Natural killer cell (primary cell): ENCODE data around the gene SDC1. TPM values are rescaled to one million over a fixed set of nuclear protein-coding genes. Genes with fewer than 3 reads are reported as not detected.

ENCODE experiments used
- ATAC-seq, 3 donors: fragments of 150-1000 bp in 2 of 3; fragments of 200-7000 bp in 1 of 3; cut with Tn5 transposase; 1 replicate in 1 of 3; 2 replicates in 2 of 3; pipeline ENCODE4 v1.10.0; 2021; ENCODE audit warnings: mild to moderate bottlenecking in 2 of 3, moderate library complexity in 2 of 3
- DNase-seq, 2 donors: peaks; one replicate each; pipeline versions ENCODE4 v3.0.0 to v3.0.0-alpha.2; 2013 to 2021; ENCODE audit warnings: mixed read lengths in 1 of 2
- H3K27ac ChIP-seq: one replicate; pipeline ENCODE4 v1.5.1; 2013; ENCODE audit warnings: mild to moderate bottlenecking, low read length
- H3K27me3 ChIP-seq: one replicate; pipeline ENCODE4 v1.6.1; 2013; ENCODE audit warnings: low read length; ENCODE audit not compliant: control insufficient read depth, insufficient read depth
- H3K36me3 ChIP-seq: one replicate; pipeline ENCODE4 v1.6.1; 2013; ENCODE audit warnings: low read length; ENCODE audit not compliant: control insufficient read depth, insufficient read depth
- H3K4me1 ChIP-seq: one replicate; pipeline ENCODE4 v1.6.1; 2013; ENCODE audit warnings: low read length; ENCODE audit not compliant: control insufficient read depth, insufficient read depth
- H3K4me3 ChIP-seq: one replicate; pipeline ENCODE4 v1.5.1; 2013; ENCODE audit warnings: low read length
- H3K9me3 ChIP-seq: one replicate; pipeline ENCODE4 v1.6.1; 2013; ENCODE audit warnings: low read length; ENCODE audit not compliant: control insufficient read depth, insufficient read depth
- H3K27ac Mint-ChIP-seq, 2 donors: one replicate each; pipeline ENCODE4 v1.8.0; 2022; ENCODE audit warnings: mild to moderate bottlenecking in 2 of 2, mixed read lengths in 2 of 2, moderate library complexity in 1 of 2
- H3K27me3 Mint-ChIP-seq, 2 donors: one replicate each; pipeline ENCODE4 v1.8.0; 2022; ENCODE audit warnings: low read depth in 2 of 2, mixed read lengths in 2 of 2
- H3K36me3 Mint-ChIP-seq: one replicate; pipeline ENCODE4 v1.8.0; 2022; ENCODE audit warnings: mixed read lengths
- H3K4me1 Mint-ChIP-seq, 2 donors: one replicate each; pipeline ENCODE4 v1.8.0; 2022; ENCODE audit warnings: mixed read lengths in 2 of 2
- H3K4me3 Mint-ChIP-seq: one replicate; pipeline ENCODE4 v1.8.0; 2022; ENCODE audit warnings: mild to moderate bottlenecking, moderate library complexity, mixed read lengths
- H3K9me3 Mint-ChIP-seq, 2 donors: one replicate each; pipeline ENCODE4 v1.8.0; 2022; ENCODE audit warnings: mixed read lengths in 2 of 2
- WGBS: methylation state at CpG from one replicate; pipeline ENCODE4 v1.1.7; 2013; ENCODE audit warnings: missing lambda C conversion rate; ENCODE audit not compliant: insufficient coverage; 5-methylcytosine and 5-hydroxymethylcytosine counted together
- intact Hi-C: fragments of 100-400 bp; cut with micrococcal nuclease; formaldehyde crosslinking; loops from one replicate; pipeline ENCODE4 v1.14.2; 2022
- total RNA-seq, 4 donors: library from RNA; stranded (reverse); fragments of 120-200 nt in 1 of 4; gene quantifications; one replicate each; pipeline versions ENCODE4 v1.2.3 to v1.2.4, GENCODE V29; 2013 to 2022
- TF ChIP-seq, protein P1 (sequence below): fragments of 200-600 bp; IDR thresholded peaks from one replicate; pipeline ENCODE4 v1.8.0; 2022; ENCODE audit warnings: antibody characterized with exemption

Gene SDC1
- total RNA-seq, 3 donors from 2014 or later (not counting 1 experiment from before 2014, with no cell fraction given) = 0.63 TPM; not detected in 2

DNA sequence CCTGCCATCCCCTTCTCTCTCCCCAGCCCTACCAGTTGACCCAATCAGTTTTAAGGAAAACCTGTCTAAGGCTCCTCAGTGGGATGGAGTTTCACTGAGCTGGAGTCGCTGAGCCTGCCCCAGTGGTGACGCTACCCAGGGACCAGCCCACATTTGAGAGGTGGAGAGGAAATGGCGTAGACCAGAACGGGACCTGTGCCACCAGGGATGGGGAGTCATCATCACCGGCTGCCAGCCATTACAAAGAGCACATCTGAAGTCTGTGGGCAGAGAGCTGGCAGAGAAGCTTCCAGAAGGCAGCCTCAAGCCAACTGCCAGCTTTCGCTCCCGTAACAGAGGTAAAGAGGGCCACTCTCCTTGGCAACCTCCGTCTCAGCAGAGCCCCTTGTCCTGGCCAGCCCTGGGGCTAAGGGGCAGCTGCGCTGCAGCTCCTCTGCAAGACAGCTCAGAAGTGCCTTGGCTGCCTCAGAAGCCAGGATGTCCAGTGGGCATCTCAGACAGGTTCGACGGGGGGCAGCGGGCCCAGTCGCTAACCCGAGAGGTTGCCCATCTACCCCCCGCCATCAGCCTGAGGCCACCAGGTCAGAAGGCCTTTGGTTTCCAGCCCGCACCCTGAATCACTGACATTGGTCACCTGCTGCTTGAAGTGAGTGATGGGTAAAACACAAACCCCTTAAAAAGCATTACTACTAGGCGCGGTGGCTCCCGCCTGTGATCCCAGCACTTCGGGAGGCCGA lies 15.4 kb downstream of the SDC1 start:
- Mint-ChIP-seq H3K9me3 (no peaks in the 10 kb centered on the region), H3K4me1 (no peaks in the 10 kb centered on the region), H3K27ac (no peak overlapping the region), H3K27me3 (no peaks in the 10 kb centered on the region), H3K36me3 (no peaks in the 10 kb centered on the region), H3K4me3 (no peak overlapping the region)
- ATAC-seq (no peak), DNase-seq (no peak)
- H3K4me1 ChIP-seq = no peaks in the 10 kb centered on the region
- no peaks in the 10 kb centered on the region for H3K9me3 ChIP-seq
- no peak overlapping the region for H3K4me3 ChIP-seq
- intact Hi-C loops = no loop called here
- TF ChIP-seq, protein P1, sequence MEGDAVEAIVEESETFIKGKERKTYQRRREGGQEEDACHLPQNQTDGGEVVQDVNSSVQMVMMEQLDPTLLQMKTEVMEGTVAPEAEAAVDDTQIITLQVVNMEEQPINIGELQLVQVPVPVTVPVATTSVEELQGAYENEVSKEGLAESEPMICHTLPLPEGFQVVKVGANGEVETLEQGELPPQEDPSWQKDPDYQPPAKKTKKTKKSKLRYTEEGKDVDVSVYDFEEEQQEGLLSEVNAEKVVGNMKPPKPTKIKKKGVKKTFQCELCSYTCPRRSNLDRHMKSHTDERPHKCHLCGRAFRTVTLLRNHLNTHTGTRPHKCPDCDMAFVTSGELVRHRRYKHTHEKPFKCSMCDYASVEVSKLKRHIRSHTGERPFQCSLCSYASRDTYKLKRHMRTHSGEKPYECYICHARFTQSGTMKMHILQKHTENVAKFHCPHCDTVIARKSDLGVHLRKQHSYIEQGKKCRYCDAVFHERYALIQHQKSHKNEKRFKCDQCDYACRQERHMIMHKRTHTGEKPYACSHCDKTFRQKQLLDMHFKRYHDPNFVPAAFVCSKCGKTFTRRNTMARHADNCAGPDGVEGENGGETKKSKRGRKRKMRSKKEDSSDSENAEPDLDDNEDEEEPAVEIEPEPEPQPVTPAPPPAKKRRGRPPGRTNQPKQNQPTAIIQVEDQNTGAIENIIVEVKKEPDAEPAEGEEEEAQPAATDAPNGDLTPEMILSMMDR = no peak
- H3K27me3 ChIP-seq = no peaks in the 10 kb centered on the region
- WGBS = 87% methylated on average over 20 of the region's 21 CpGs
- no peaks in the 10 kb centered on the region for H3K36me3 ChIP-seq
- H3K27ac ChIP-seq = no peak overlapping the region

GRCh38 chr2:20208476-20208859 lies 16.5 kb downstream of the SDC1 start:
- no peak overlapping the region for H3K4me3 Mint-ChIP-seq
- no peaks in the 10 kb centered on the region for H3K36me3 ChIP-seq
- no peak overlapping the region for H3K4me3 ChIP-seq
- no peaks in the 10 kb centered on the region for H3K9me3 ChIP-seq
- no peaks in the 10 kb centered on the region for H3K9me3 Mint-ChIP-seq
- H3K27me3 Mint-ChIP-seq = no peaks in the 10 kb centered on the region
- H3K27ac ChIP-seq = no peak overlapping the region
- no peaks in the 10 kb centered on the region for H3K4me1 ChIP-seq
- intact Hi-C loops = no loop called here
- H3K27me3 ChIP-seq = no peaks in the 10 kb centered on the region
- DNase-seq (no peak), ATAC-seq (no peak)
- 70% methylated on average over 5 of the region's 5 CpGs for WGBS
- H3K27ac Mint-ChIP-seq = no peak overlapping the region
- H3K36me3 Mint-ChIP-seq = no peaks in the 10 kb centered on the region
- H3K4me1 Mint-ChIP-seq = no peaks in the 10 kb centered on the region
- TF ChIP-seq, protein P1 = no peak

DNA sequence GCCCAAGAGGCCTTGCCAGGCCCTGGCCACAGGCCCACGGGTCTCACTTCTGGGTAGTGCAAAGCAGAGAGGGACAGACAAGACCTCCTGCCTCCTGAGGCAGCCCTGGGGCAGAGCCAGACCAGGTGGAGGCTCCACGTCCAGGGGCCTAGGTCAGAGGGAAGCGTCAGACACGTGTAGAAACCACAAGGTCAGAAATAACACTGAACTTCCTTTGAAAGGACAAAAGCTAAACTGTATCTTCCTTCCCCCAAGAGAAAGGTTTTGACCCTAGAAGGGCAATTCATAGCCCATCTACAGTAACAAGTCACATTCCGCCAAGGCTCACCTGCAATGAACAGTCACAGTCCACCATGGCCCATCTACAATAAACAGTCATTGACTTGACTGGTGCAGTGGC lies 17.9 kb downstream of the SDC1 start:
- H3K4me3 ChIP-seq = no peak overlapping the region
- ATAC-seq (no peak), DNase-seq (no peak)
- no peaks in the 10 kb centered on the region for H3K4me1 Mint-ChIP-seq
- TF ChIP-seq, protein P1 = no peak
- no peaks in the 10 kb centered on the region for H3K4me1 ChIP-seq
- H3K9me3 ChIP-seq = no peaks in the 10 kb centered on the region
- H3K27ac Mint-ChIP-seq = no peak overlapping the region
- intact Hi-C loops = no loop called here
- H3K27me3 Mint-ChIP-seq = no peaks in the 10 kb centered on the region
- H3K27me3 ChIP-seq = no peaks in the 10 kb centered on the region
- no peaks in the 10 kb centered on the region for H3K36me3 ChIP-seq
- no peaks in the 10 kb centered on the region for H3K36me3 Mint-ChIP-seq
- no peaks in the 10 kb centered on the region for H3K9me3 Mint-ChIP-seq
- H3K27ac ChIP-seq = no peak overlapping the region
- no peak overlapping the region for H3K4me3 Mint-ChIP-seq
- WGBS = 30% methylated on average over 5 of the region's 5 CpGs
